ENCODE results near the gene EXOC8.

Gene EXOC8

GRCh38 chr1:231322880-231323530 lies 14.6 kb downstream of the EXOC8 start:
- Histone ChIP-seq H3K4me3 (ENCODE audit: low read depth, low read length) (no peak overlapping the region), H3K36me3 (ENCODE audit: control insufficient read depth, insufficient read depth, low read length) (no peaks in the 10 kb centered on the region), H3K27ac (no peak overlapping the region), H3K27me3 (ENCODE audit: control insufficient read depth, insufficient read depth, low read length) (no peaks in the 10 kb centered on the region), H3K9me3 (ENCODE audit: control insufficient read depth, low read length) (no peaks in the 10 kb centered on the region), H3K4me2 (ENCODE audit: low read length) (no peak overlapping the region), H3K9ac (no peak overlapping the region), H3K4me1 (no peaks in the 10 kb centered on the region), H3K79me2 (no peaks in the 10 kb centered on the region), H2AFZ (no peak overlapping the region)
- no peak for TF ChIP-seq CTCF (IDR thresholded peaks at IDR 0.05)

GRCh38 chr1:231319080-231319479 lies 18.6 kb downstream of the EXOC8 start:
- no peaks in the 10 kb centered on the region for H3K36me3 ChIP-seq (ENCODE audit: control insufficient read depth, insufficient read depth, low read length)
- H3K4me3 ChIP-seq (ENCODE audit: low read depth, low read length) = no peak overlapping the region
- no peaks in the 10 kb centered on the region for H3K9me3 ChIP-seq (ENCODE audit: control insufficient read depth, low read length)
- H2AFZ ChIP-seq = no peak overlapping the region
- no peak overlapping the region for H3K27ac ChIP-seq
- H3K4me1 ChIP-seq = no peaks in the 10 kb centered on the region
- no peak for TF ChIP-seq CTCF (IDR thresholded peaks at IDR 0.05)
- H3K27me3 ChIP-seq (ENCODE audit: control insufficient read depth, insufficient read depth, low read length) = no peaks in the 10 kb centered on the region
- no peaks in the 10 kb centered on the region for H3K79me2 ChIP-seq
- no peak overlapping the region for H3K4me2 ChIP-seq (ENCODE audit: low read length)
- no peak overlapping the region for H3K9ac ChIP-seq

- Histone ChIP-seq H3K4me3 (ENCODE audit: low read depth, low read length) (no peak overlapping the region), H3K36me3 (ENCODE audit: control insufficient read depth, insufficient read depth, low read length) (no peaks in the 10 kb centered on the region), H2AFZ (no peak overlapping the region), H3K4me1 (no peaks in the 10 kb centered on the region), H3K27ac (no peak overlapping the region), H3K9ac (no peak overlapping the region), H3K27me3 (ENCODE audit: control insufficient read depth, insufficient read depth, low read length) (no peaks in the 10 kb centered on the region), H3K9me3 (ENCODE audit: control insufficient read depth, low read length) (no peaks in the 10 kb centered on the region), H3K79me2 (no peaks in the 10 kb centered on the region), H3K4me2 (ENCODE audit: low read length) (no peak overlapping the region)
- TF ChIP-seq CTCF (IDR thresholded peaks at IDR 0.05) = no peak
These were observed 19.1 kb downstream of the EXOC8 start for GRCh38 chr1:231318568-231318967.

- no peak overlapping the region for H3K9ac ChIP-seq
- H3K4me1 ChIP-seq = no peaks in the 10 kb centered on the region
- no peak overlapping the region for H3K4me3 ChIP-seq (ENCODE audit: low read depth, low read length)
- no peaks in the 10 kb centered on the region for H3K27me3 ChIP-seq (ENCODE audit: control insufficient read depth, insufficient read depth, low read length)
- no peaks in the 10 kb centered on the region for H3K9me3 ChIP-seq (ENCODE audit: control insufficient read depth, low read length)
- no peak overlapping the region for H3K27ac ChIP-seq
- no peaks in the 10 kb centered on the region for H3K79me2 ChIP-seq
- TF ChIP-seq CTCF (IDR thresholded peaks at IDR 0.05) = no peak
- no peak overlapping the region for H3K4me2 ChIP-seq (ENCODE audit: low read length)
- H2AFZ ChIP-seq = no peak overlapping the region
- H3K36me3 ChIP-seq (ENCODE audit: control insufficient read depth, insufficient read depth, low read length) = no peaks in the 10 kb centered on the region
These were observed 19.7 kb downstream of the EXOC8 start for GRCh38 chr1:231318015-231318355.

GRCh38 chr1:231317306-231318014 lies 20.2 kb downstream of the EXOC8 start:
- no peaks in the 10 kb centered on the region for H3K36me3 ChIP-seq (ENCODE audit: control insufficient read depth, insufficient read depth, low read length)
- H3K4me3 ChIP-seq (ENCODE audit: low read depth, low read length) = no peak overlapping the region
- no peak overlapping the region for H2AFZ ChIP-seq
- TF ChIP-seq CTCF (IDR thresholded peaks at IDR 0.05) = no peak
- H3K9me3 ChIP-seq (ENCODE audit: control insufficient read depth, low read length) = no peaks in the 10 kb centered on the region
- no peak overlapping the region for H3K9ac ChIP-seq
- no peak overlapping the region for H3K4me2 ChIP-seq (ENCODE audit: low read length)
- no peaks in the 10 kb centered on the region for H3K27me3 ChIP-seq (ENCODE audit: control insufficient read depth, insufficient read depth, low read length)
- H3K4me1 ChIP-seq = no peaks in the 10 kb centered on the region
- no peaks in the 10 kb centered on the region for H3K79me2 ChIP-seq
- H3K27ac ChIP-seq = no peak overlapping the region

Data from parathyroid adenoma (tissue), 2 donors.